GM19328 (cell line): Measurements from ENCODE around the gene MAPK1.
"Not testable (repeated sequence)": the region's sequence is repeated elsewhere in the genome, so short reads cannot be mapped to it uniquely, and the experiment has no call there.

Experiments
- ATAC-seq: cut with Tn5 transposase; IDR thresholded peaks from one replicate; pipeline ENCODE4 v1.9.1; 2021; ENCODE audit warnings: mild to moderate bottlenecking, moderate library complexity; ENCODE audit not compliant: unreplicated experiment

Gene MAPK1

GRCh38 chr22:21793716-21794115 is 73.7 kb downstream of the MAPK1 start:
- ATAC-seq = not testable (repeated sequence)

- no peak for ATAC-seq
These were observed 75.5 kb downstream of the MAPK1 start for GRCh38 chr22:21791635-21792625.

GRCh38 chr22:21790849-21791610 is 76.4 kb downstream of the MAPK1 start:
- ATAC-seq = not testable (repeated sequence)

- no peak for ATAC-seq
These were observed 77.1 kb downstream of the MAPK1 start for GRCh38 chr22:21790359-21790758.

- not testable (repeated sequence) for ATAC-seq
These were observed 79.9 kb downstream of the MAPK1 start for GRCh38 chr22:21787565-21787964.

- no peak for ATAC-seq
These were observed 87.2 kb downstream of the MAPK1 start for GRCh38 chr22:21780259-21780658.

GRCh38 chr22:21779444-21779843 is 88.0 kb downstream of the MAPK1 start:
- no peak for ATAC-seq

- no peak for ATAC-seq
These were observed 88.6 kb downstream of the MAPK1 start for GRCh38 chr22:21778705-21779363.

- ATAC-seq = no peak
These were observed 95.8 kb downstream of the MAPK1 start for GRCh38 chr22:21771631-21771976.

GRCh38 chr22:21768435-21768834 is 99.0 kb downstream of the MAPK1 start:
- no peak for ATAC-seq

GRCh38 chr22:21766691-21767462 is 100.6 kb downstream of the MAPK1 start:
- no peak for ATAC-seq

GRCh38 chr22:21765909-21766529 is 101.4 kb downstream of the MAPK1 start:
- ATAC-seq = no peak

- no peak for ATAC-seq
These were observed 103.2 kb downstream of the MAPK1 start for GRCh38 chr22:21764038-21764804.

- no peak for ATAC-seq
These were observed 104.5 kb downstream of the MAPK1 start for GRCh38 chr22:21762712-21763581.

GRCh38 chr22:21761994-21762680 is 105.3 kb downstream of the MAPK1 start:
- no peak for ATAC-seq

GRCh38 chr22:21761086-21761485 is 106.4 kb downstream of the MAPK1 start:
- ATAC-seq = no peak

- ATAC-seq = no peak
These were observed 106.8 kb downstream of the MAPK1 start for GRCh38 chr22:21760640-21761039.
